GM12892 (cell line): Measurements from ENCODE around the gene CD300C.

Source experiments
- POLR2A ChIP-seq: IDR thresholded peaks from 2 replicates; pipeline ENCODE4 v1.6.1; 2011; ENCODE audit warnings: low read depth, low read length, control low read depth
- POLR2AphosphoS5 ChIP-seq: IDR thresholded peaks from 2 replicates; pipeline ENCODE4 v1.6.1; 2011; ENCODE audit warnings: low read depth, low read length, control low read depth
- TAF1 ChIP-seq: IDR thresholded peaks from 2 replicates; pipeline ENCODE4 v1.6.1; 2011; ENCODE audit warnings: low read depth, mild to moderate bottlenecking, control low read depth, low read length, borderline replicate concordance

GRCh38 chr17:74536890-74537289 lies 9.0 kb downstream of the CD300C start:
- TF ChIP-seq POLR2A (no peak), POLR2AphosphoS5 (no peak), TAF1 (no peak)
